Right lobe of liver (tissue), 6 donors: Measurements from ENCODE around the gene OPRL1. TPM values are rescaled to one million over a fixed set of nuclear protein-coding genes. Genes with fewer than 3 reads are reported as not detected.
A peak's percentile ranks its signal among the peaks of the same experiment; 100 is the strongest.

Source experiments
- ATAC-seq, 4 donors: fragments of 200-7000 bp; cut with Tn5 transposase; one replicate each; pipeline ENCODE4 v1.9.1; 2020; ENCODE audit warnings: mild to moderate bottlenecking in 4 of 4, moderate library complexity in 4 of 4
- DNase-seq, 3 donors: peaks; one replicate each; pipeline ENCODE4 v3.0.0-alpha.2; 2020
- H3K27ac ChIP-seq, 3 donors: fragments of 200-600 bp; one replicate each; pipeline ENCODE4 v1.8.0; 2022
- H3K27me3 ChIP-seq, 2 donors: fragments of 200-600 bp; one replicate each; pipeline ENCODE4 v1.8.0; 2022
- H3K36me3 ChIP-seq, 4 donors: fragments of 200-600 bp; sonication (generic) in 1 of 4; one replicate each; pipeline versions ENCODE4 v1.5.1 to v1.8.0; 2017 to 2022; ENCODE audit warnings: control low read depth in 1 of 4
- H3K4me1 ChIP-seq, 4 donors: fragments of 200-600 bp; sonication (generic) in 1 of 4; one replicate each; pipeline versions ENCODE4 v1.5.1 to v1.8.0; 2017 to 2022; ENCODE audit warnings: control low read depth in 1 of 4
- H3K4me3 ChIP-seq, 3 donors: fragments of 200-600 bp; one replicate each; pipeline ENCODE4 v1.8.0; 2022
- H3K9me3 ChIP-seq, 4 donors: fragments of 200-600 bp; sonication (generic) in 1 of 4; one replicate each; pipeline versions ENCODE4 v1.5.1 to v1.8.0; 2017 to 2022; ENCODE audit warnings: control low read depth in 1 of 4
- POLR2A ChIP-seq: fragments of 450-650 bp; IDR thresholded peaks from one replicate; pipeline ENCODE4 v1.6.1; 2017; ENCODE audit warnings: antibody characterized with exemption, mild to moderate bottlenecking
- WGBS: methylation state at CpG from one replicate; pipeline ENCODE4 v1.1.6; 2018; ENCODE audit warnings: low coverage, low lambda C conversion rate; ENCODE audit not compliant: insufficient coverage; ENCODE audit errors: missing lambda C conversion rate; 5-methylcytosine and 5-hydroxymethylcytosine counted together
- intact Hi-C, 2 donors: fragments of 100-400 bp; cut with DNase I; formaldehyde crosslinking; loops; one replicate each; pipeline versions ENCODE4 v1.11.2 to v1.14.1; 2022
- total RNA-seq, 6 experiments: library from RNA; depleted of rRNA in 2 of 6; stranded (reverse); fragments of >200 nt in 2 of 6; fragmentation: NEBNext Ultra II Directional in 3 of 6; extraction: Animal tissue kit (Norgen Biotek cat#: 25700) in 3 of 6; gene quantifications; one replicate each; pipeline versions ENCODE4 v1.1.0 to v1.2.4, GENCODE V29; 2016 to 2023
- TF ChIP-seq, protein P1 (sequence below), 4 donors: fragments of 200-600 bp in 3 of 4; fragments of 450-650 bp in 1 of 4; IDR thresholded peaks; one replicate each; pipeline versions ENCODE4 v1.5.1 to v1.8.0; 2016 to 2022; ENCODE audit warnings: antibody characterized with exemption in 4 of 4, mild to moderate bottlenecking in 2 of 4
- donor health status: DM: no; HTN: yes; CAD: no.
- donor health status: DM: no; HTN: no; CAD: no.
- donor health status: DM: no; HTN: no; CAD: no.
- donor health status: DM: no; HTN: yes; CAD: no.
- donor health status: DM: no; HTN: yes; CAD: no.

OPRL1 gene
- total RNA-seq, 6 experiments from 2014 or later = 0.13 to 0.32 (median 0.25) TPM; not detected in 1

DNA sequence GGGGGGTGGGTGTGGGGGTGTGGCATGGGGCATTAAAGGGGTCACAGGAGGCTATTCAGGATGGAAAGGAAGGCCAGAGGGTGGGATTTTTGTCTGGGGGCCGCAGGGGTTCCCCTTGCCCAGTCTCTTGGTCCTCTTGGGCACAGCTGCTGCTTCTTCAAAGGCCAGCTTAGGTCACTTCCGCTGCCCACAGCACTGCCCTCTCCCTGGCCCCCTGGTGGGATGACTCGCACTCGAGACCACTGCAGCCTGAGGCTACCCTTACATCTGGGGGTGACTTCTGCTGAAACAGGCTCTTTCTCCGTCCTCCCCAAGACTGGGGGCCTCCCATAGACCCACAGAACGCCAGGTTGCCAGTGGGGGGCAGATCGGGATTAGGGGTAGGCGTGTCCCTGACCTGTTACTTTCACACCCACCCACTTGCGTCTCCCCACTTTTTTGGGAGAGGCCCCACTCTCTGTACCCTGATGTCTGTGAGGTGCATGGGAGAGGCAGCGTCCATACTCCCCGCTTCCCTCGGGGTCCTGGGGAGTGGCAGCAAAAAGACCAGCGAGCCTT is 3.0 kb downstream of the OPRL1 start:
- no peaks in the 10 kb centered on the region for H3K36me3 ChIP-seq
- intact Hi-C loops = no loop called here
- 4% methylated on average over 8 of the region's 13 CpGs for WGBS
- H3K9me3 ChIP-seq = no peaks in the 10 kb centered on the region
- H3K27me3 ChIP-seq = peaks cover 0 to 12% of the 10 kb centered on the region in 2 donors
- no peak for ATAC-seq
- H3K4me1 ChIP-seq = peaks cover 0 to 18% (median 1%) of the 10 kb centered on the region in 4 donors
- no peak overlapping the region for H3K27ac ChIP-seq
- H3K4me3 ChIP-seq = peak overlapping the region in 2 of 3 donors; percentile 38 to 50
- TF ChIP-seq POLR2A = no peak
- DNase-seq = no peak

DNA sequence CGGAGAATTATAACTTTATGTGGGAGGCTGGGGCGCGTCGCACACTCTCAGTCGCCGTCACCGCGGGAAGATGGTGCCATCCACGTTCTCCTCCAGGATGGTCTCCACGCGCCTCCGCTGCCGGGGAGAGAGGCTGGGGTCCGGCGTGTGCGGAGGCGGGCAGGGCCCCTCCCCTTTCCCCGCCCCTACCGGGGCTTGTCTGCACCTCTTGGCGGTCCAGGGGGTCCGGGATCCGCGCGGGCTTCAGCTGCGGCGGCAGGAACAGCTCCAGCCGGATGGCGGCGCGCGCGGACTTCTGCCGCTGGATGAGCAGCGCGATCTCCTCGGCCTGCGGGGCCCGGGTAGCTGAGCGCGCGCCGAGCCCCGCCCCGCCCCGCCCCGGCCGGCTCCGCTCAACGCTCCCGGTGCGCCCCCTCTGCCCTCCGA is 3.5 kb downstream of the OPRL1 start:
- peaks cover 0 to 12% of the 10 kb centered on the region in 2 donors for H3K27me3 ChIP-seq
- WGBS = 0% methylated on average over 2 of the region's 52 CpGs
- no peaks in the 10 kb centered on the region for H3K36me3 ChIP-seq
- intact Hi-C loops = no loop called here
- TF ChIP-seq POLR2A = no peak
- TF ChIP-seq, protein P1, sequence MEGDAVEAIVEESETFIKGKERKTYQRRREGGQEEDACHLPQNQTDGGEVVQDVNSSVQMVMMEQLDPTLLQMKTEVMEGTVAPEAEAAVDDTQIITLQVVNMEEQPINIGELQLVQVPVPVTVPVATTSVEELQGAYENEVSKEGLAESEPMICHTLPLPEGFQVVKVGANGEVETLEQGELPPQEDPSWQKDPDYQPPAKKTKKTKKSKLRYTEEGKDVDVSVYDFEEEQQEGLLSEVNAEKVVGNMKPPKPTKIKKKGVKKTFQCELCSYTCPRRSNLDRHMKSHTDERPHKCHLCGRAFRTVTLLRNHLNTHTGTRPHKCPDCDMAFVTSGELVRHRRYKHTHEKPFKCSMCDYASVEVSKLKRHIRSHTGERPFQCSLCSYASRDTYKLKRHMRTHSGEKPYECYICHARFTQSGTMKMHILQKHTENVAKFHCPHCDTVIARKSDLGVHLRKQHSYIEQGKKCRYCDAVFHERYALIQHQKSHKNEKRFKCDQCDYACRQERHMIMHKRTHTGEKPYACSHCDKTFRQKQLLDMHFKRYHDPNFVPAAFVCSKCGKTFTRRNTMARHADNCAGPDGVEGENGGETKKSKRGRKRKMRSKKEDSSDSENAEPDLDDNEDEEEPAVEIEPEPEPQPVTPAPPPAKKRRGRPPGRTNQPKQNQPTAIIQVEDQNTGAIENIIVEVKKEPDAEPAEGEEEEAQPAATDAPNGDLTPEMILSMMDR (IDR thresholded peaks at IDR 0.05) = peak; percentile 52 to 68 (median 60)
- no peaks in the 10 kb centered on the region for H3K9me3 ChIP-seq
- H3K4me1 ChIP-seq = peaks cover 0 to 18% (median 1%) of the 10 kb centered on the region in 4 donors
- ATAC-seq (peak; percentile 60 to 72 (median 64)), DNase-seq (peak; percentile 77 to 84 (median 84))
- H3K4me3 ChIP-seq = peak overlapping the region; percentile 38 to 50 (median 41)
- no peak overlapping the region for H3K27ac ChIP-seq

GRCh38 chr20:64083804-64084684 is 4.2 kb downstream of the OPRL1 start, which contains the start of gene LKAAEAR1:
Gene LKAAEAR1 (minus strand): TSS chr20:64084398. CDS start chr20:64084219, 179 bp downstream.
- peaks cover 0 to 12% of the 10 kb centered on the region in 2 donors for H3K27me3 ChIP-seq
- ATAC-seq (no peak), DNase-seq (no peak)
- H3K36me3 ChIP-seq = no peaks in the 10 kb centered on the region
- peak within 1 kb of the TSS; percentile 38 to 50 (median 41) for H3K4me3 ChIP-seq
- intact Hi-C loops = no loop called here
- peaks cover 0 to 16% (median 1%) of the 10 kb centered on the region in 4 donors for H3K4me1 ChIP-seq
- no peaks in the 10 kb centered on the region for H3K9me3 ChIP-seq
- TF ChIP-seq, protein P1 (IDR thresholded peaks at IDR 0.05) = no peak
- WGBS = 0% methylated on average over 4 of the region's 86 CpGs
- H3K27ac ChIP-seq = no peak within 1 kb of the TSS

DNA sequence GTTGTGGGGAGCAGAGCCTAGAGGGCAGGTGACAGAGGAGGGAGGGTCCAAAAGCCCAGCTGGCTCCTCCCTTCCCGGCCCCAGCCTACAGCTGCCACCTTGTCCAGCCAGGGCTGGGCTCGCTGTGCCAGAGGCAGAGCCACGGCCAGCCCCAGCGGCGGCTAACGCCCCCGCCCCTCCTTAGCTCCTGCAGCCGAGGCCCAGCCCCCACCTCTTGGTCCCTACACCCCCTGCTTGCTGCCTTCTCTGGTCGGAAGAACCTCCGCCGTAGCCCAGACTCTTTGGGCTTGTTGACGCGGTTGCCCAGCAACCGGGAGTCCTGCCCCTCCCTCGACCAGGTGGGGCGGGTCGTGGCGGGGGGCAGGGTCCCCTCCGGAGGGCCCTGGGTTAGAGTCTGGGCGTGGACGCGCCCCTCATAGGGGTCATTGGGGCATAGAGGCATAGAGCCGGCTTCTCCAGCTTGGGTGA is 4.8 kb downstream of the OPRL1 start:
- H3K4me3 ChIP-seq = no peak overlapping the region
- H3K9me3 ChIP-seq = no peaks in the 10 kb centered on the region
- 9% methylated on average over 8 of the region's 23 CpGs for WGBS
- intact Hi-C loops = no loop called here
- peaks cover 0 to 12% (median 1%) of the 10 kb centered on the region in 4 donors for H3K4me1 ChIP-seq
- peaks cover 0 to 12% of the 10 kb centered on the region in 2 donors for H3K27me3 ChIP-seq
- H3K36me3 ChIP-seq = no peaks in the 10 kb centered on the region
- no peak overlapping the region for H3K27ac ChIP-seq
- ATAC-seq (no peak), DNase-seq (no peak)
- TF ChIP-seq, protein P1 (IDR thresholded peaks at IDR 0.05) = no peak
- TF ChIP-seq POLR2A = no peak
